SU-DHL-6 (cell line): ENCODE data around the gene B3GNT2.
"Not testable (repeated sequence)": the region's sequence is repeated elsewhere in the genome, so short reads cannot be mapped to it uniquely, and the experiment has no call there.

Source experiments
- H2AFZ ChIP-seq: fragments of 200-600 bp; sonication (generic); 2 replicates; pipeline ENCODE4 v1.6.1; 2014; ENCODE audit warnings: low read depth, mild to moderate bottlenecking, moderate library complexity, mixed read lengths, antibody characterized with exemption, low read length; ENCODE audit not compliant: severe bottlenecking
- H3F3A ChIP-seq: fragments of 200-600 bp; shearing (Covaris generic); 2 replicates; pipeline ENCODE4 v1.6.0; 2016; ENCODE audit warnings: antibody characterized with exemption, mild to moderate bottlenecking; ENCODE audit not compliant: insufficient read depth
- H3K27ac ChIP-seq: fragments of 200-600 bp; sonication (generic); 2 replicates; pipeline ENCODE4 v1.5.1; 2016; ENCODE audit warnings: low read depth, mild to moderate bottlenecking, low read length, moderate library complexity, mixed read lengths
- H3K27me3 ChIP-seq: fragments of 200-600 bp; sonication (generic), shearing (Covaris generic); 2 replicates; pipeline ENCODE4 v1.6.0; 2014; ENCODE audit warnings: mild to moderate bottlenecking, low read length
- H3K36me3 ChIP-seq: fragments of 200-600 bp; sonication (generic); 2 replicates; pipeline ENCODE4 v1.6.1; 2014; ENCODE audit warnings: mild to moderate bottlenecking, low read length, mixed read lengths
- H3K4me2 ChIP-seq: fragments of 300-600, 200-600 bp; shearing (Covaris generic), sonication (generic); 2 replicates; pipeline ENCODE4 v1.6.0; 2014; ENCODE audit warnings: low read length, low read depth, mild to moderate bottlenecking; ENCODE audit not compliant: poor library complexity, severe bottlenecking
- H3K4me3 ChIP-seq: fragments of 200-600 bp; sonication (generic); 2 replicates; pipeline ENCODE4 v1.5.1; 2014; ENCODE audit warnings: antibody characterized with exemption, low read length, mild to moderate bottlenecking, mixed read lengths; ENCODE audit not compliant: insufficient read depth, poor library complexity, severe bottlenecking
- H3K79me2 ChIP-seq: fragments of 200-600 bp; sonication (generic); 2 replicates; pipeline ENCODE4 v1.6.1; 2014; ENCODE audit warnings: mild to moderate bottlenecking, low read length, moderate library complexity; ENCODE audit not compliant: insufficient read depth
- H3K9ac ChIP-seq: fragments of 200-600 bp; sonication (generic); 2 replicates; pipeline ENCODE4 v1.7.0; 2014; ENCODE audit warnings: mild to moderate bottlenecking, low read length
- H3K9me2 ChIP-seq: fragments of 200-600 bp; sonication (generic); replicated peaks from 2 replicates; pipeline ENCODE4 v1.6.1; 2014; ENCODE audit warnings: low read length; ENCODE audit not compliant: insufficient read depth
- H3K9me3 ChIP-seq: fragments of 200-600 bp; sonication (generic); 2 replicates; pipeline ENCODE4 v1.6.1; 2014; ENCODE audit warnings: low read length, mixed read lengths; ENCODE audit not compliant: insufficient read depth
- H4K20me1 ChIP-seq: fragments of 200-600 bp; sonication (generic); 2 replicates; pipeline ENCODE4 v1.6.1; 2014; ENCODE audit warnings: low read depth, mild to moderate bottlenecking, antibody characterized with exemption, low read length, moderate library complexity, mixed read lengths
- EZH2phosphoT487 ChIP-seq: fragments of 200-600 bp; sonication (generic), shearing (Covaris generic); conservative IDR thresholded peaks from 2 replicates; pipeline ENCODE4 v1.6.1; 2018; ENCODE audit warnings: mild to moderate bottlenecking, antibody characterized with exemption, low read length, moderate library complexity, mixed read lengths
- TF ChIP-seq, protein P1 (sequence below): fragments of 200-600 bp; sonication (generic); IDR thresholded peaks from one replicate; pipeline ENCODE4 v1.5.1; 2017; ENCODE audit warnings: antibody characterized with exemption, mild to moderate bottlenecking, low read length, moderate library complexity; ENCODE audit not compliant: insufficient read depth, poor library complexity, severe bottlenecking

The B3GNT2 gene

DNA sequence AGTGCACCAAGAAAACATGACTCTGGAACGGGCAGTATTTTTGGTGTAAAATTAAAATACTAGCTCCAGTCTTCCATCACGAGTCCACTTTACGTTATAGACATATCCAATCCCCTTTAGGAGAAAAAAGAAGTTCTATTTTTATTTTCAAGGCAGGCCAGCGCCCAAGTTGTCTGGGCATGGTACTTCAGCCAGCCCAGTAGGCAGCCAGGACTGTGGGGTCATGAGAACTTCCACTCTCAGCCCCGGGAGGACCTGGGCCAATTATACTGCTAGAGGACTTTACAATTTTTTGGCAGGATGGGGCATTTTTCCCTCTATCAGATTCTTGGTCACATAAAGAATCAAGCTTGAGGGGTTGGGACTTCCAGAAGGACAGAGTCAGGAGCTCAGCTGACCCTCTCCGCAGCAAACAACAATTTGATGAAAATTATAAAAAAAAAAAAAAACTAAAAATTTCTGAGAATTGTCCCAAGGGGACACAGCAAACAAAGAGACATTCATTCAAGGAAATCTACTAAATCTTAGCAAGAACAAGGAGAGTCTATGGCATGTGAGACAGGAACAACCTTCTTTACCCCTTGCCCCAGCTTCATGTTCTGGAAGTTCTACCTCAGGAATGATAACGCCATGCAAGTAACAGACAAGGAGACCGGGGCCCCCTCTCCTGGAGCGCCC lies 37.3 kb upstream of the B3GNT2 start:
- Histone ChIP-seq H3F3A (no peaks in the 10 kb centered on the region), H3K36me3 (no peaks in the 10 kb centered on the region), H3K4me3 (no peak overlapping the region)

DNA sequence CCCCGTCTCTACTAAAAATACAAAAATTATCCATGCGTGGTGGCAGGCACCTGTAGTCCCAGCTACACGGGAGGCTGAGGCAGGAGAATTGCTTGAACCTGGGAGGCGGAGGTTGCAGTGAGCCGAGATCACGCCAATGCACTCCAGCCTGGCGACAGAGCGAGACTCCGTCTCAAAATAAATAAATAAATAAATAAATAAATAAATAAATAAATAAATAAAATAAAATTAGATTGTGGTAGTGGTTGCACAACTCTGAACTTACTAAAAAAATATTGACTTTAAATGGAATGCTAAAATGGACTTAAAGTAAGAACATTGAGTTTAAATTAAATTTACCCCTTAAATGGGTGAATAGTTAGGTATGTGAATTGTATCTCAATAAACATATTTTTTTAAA lies 35.2 kb upstream of the B3GNT2 start:
- H3K4me3 ChIP-seq, H3F3A ChIP-seq, H2AFZ ChIP-seq, H3K27me3 ChIP-seq, H3K27ac ChIP-seq, H4K20me1 ChIP-seq, H3K36me3 ChIP-seq, H3K79me2 ChIP-seq, H3K9me2 ChIP-seq, H3K9ac ChIP-seq, H3K4me2 ChIP-seq, H3K9me3 ChIP-seq: not testable (repeated sequence)

More for the DNA sequence above, 37.3 kb upstream of the B3GNT2 start:
- no peak overlapping the region for H3K9ac ChIP-seq
- H4K20me1 ChIP-seq, result no peaks in the 10 kb centered on the region
- no peaks in the 10 kb centered on the region for H3K79me2 ChIP-seq
- H2AFZ ChIP-seq, result no peak overlapping the region
- no peaks in the 10 kb centered on the region for H3K9me3 ChIP-seq
- no peak overlapping the region for H3K27ac ChIP-seq
- no peaks in the 10 kb centered on the region for H3K27me3 ChIP-seq
- H3K4me2 ChIP-seq, result no peak overlapping the region
- no peak for TF ChIP-seq EZH2phosphoT487
- TF ChIP-seq, protein P1, sequence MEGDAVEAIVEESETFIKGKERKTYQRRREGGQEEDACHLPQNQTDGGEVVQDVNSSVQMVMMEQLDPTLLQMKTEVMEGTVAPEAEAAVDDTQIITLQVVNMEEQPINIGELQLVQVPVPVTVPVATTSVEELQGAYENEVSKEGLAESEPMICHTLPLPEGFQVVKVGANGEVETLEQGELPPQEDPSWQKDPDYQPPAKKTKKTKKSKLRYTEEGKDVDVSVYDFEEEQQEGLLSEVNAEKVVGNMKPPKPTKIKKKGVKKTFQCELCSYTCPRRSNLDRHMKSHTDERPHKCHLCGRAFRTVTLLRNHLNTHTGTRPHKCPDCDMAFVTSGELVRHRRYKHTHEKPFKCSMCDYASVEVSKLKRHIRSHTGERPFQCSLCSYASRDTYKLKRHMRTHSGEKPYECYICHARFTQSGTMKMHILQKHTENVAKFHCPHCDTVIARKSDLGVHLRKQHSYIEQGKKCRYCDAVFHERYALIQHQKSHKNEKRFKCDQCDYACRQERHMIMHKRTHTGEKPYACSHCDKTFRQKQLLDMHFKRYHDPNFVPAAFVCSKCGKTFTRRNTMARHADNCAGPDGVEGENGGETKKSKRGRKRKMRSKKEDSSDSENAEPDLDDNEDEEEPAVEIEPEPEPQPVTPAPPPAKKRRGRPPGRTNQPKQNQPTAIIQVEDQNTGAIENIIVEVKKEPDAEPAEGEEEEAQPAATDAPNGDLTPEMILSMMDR, result no peak
- no peaks in the 10 kb centered on the region for H3K9me2 ChIP-seq

DNA sequence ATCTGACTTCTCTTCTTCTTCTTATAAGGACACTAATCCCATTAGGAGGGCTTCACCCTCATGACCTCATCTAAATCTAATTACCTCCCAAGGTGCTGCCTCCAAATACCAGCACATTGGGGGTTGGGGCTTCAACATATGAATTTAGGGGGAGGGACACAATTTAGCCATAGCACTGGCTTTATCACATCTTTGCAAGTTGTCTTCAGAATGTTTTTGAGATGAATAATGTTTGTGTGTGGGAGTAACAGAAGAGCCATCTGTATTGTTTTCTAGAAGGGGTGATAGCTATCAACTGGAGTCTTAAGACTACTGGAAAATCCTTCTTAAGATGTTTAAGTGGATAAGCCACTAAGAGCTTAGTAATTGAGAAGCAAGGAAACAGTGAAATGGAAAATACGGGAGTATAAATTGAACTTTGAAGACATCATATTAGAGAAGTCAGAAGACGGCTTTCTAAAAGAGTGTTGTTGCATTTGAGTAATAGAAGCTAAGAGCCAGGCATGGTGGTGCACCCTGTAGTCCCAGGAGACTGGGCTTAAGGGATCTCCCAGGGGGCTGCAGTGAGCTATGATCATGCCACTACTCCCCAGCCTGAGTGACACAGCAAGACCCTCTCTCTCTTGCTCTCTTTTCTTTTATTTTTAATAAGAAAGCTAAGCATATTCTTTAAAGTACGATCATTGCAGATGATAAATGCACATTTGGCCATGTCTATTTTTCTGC lies 32.6 kb upstream of the B3GNT2 start:
- H2AFZ ChIP-seq, result no peak overlapping the region
- no peaks in the 10 kb centered on the region for H3K9me3 ChIP-seq
- no peaks in the 10 kb centered on the region for H3K36me3 ChIP-seq
- H3K27ac ChIP-seq, result no peak overlapping the region
- H3K9me2 ChIP-seq, result no peaks in the 10 kb centered on the region
- no peaks in the 10 kb centered on the region for H3K27me3 ChIP-seq
- no peak overlapping the region for H3K4me3 ChIP-seq
- no peaks in the 10 kb centered on the region for H3F3A ChIP-seq
- TF ChIP-seq, protein P1, result no peak
- TF ChIP-seq EZH2phosphoT487, result no peak
- no peak overlapping the region for H3K9ac ChIP-seq
- no peak overlapping the region for H3K4me2 ChIP-seq
- no peaks in the 10 kb centered on the region for H4K20me1 ChIP-seq
- no peaks in the 10 kb centered on the region for H3K79me2 ChIP-seq

DNA sequence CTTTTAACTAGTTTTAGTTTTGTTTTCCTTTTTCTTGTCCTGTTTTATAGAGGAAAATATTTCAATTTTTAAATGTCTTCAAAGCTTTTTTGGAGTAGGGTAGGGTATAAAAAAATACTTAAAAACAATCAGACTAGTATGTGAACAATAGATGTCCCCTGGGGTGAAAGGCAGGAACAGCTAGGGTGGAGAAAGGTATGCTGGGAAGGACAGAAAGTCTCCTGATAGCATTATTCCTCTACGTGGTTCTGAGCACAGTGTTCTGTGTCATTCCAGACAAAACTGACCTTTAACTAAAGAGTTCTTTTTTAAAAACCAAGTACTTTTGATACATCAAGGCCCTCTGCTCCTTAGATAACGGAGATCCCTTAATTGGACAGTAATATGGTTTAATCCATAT lies 32.1 kb upstream of the B3GNT2 start:
- Histone ChIP-seq H3K4me3 (no peak overlapping the region), H3K4me2 (no peak overlapping the region)

More for the DNA sequence above, 32.1 kb upstream of the B3GNT2 start:
- Histone ChIP-seq H3K9me2 (no peaks in the 10 kb centered on the region), H3K79me2 (no peaks in the 10 kb centered on the region), H3K9me3 (no peaks in the 10 kb centered on the region), H3F3A (no peaks in the 10 kb centered on the region), H3K27ac (no peak overlapping the region), H4K20me1 (no peaks in the 10 kb centered on the region), H3K36me3 (no peaks in the 10 kb centered on the region), H2AFZ (no peak overlapping the region), H3K27me3 (no peaks in the 10 kb centered on the region), H3K9ac (no peak overlapping the region)
- TF ChIP-seq, protein P1, result no peak
- TF ChIP-seq EZH2phosphoT487, result no peak
